AG10803 (cell line): Measurements from ENCODE around the gene NLRC5.

ENCODE experiments used
- DNase-seq: peaks from one replicate; pipeline ENCODE4 v3.0.0; 2010; ENCODE audit warnings: low read depth
- H3K4me3 ChIP-seq: 2 replicates; pipeline ENCODE4 v1.5.1; 2011; ENCODE audit warnings: mild to moderate bottlenecking, low read length, control low read depth
- TF ChIP-seq, protein P1 (sequence below): conservative IDR thresholded peaks from 2 replicates; pipeline ENCODE4 v1.5.1; 2011; ENCODE audit warnings: mild to moderate bottlenecking, low read length, control low read depth, inconsistent platforms

Gene NLRC5

DNA sequence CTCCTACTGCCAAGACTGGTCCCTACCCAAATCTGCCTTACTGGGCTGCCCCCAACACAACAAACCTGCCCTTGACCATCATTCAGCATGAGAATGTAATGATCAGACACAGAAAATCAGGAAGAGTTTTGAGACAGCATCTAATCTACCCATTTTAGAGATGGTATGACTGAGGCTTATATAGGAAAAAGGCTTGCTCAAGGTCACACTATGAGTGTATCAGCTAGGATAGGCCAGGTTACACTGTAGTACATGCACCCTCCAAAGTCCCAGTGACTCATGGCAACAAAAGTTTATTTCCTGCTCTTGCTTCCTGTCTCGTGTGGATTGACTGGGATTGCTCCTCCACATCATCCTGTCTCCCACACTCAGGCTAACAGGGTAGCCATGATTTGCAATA is 27.9 kb downstream of the NLRC5 start:
- TF ChIP-seq, protein P1, sequence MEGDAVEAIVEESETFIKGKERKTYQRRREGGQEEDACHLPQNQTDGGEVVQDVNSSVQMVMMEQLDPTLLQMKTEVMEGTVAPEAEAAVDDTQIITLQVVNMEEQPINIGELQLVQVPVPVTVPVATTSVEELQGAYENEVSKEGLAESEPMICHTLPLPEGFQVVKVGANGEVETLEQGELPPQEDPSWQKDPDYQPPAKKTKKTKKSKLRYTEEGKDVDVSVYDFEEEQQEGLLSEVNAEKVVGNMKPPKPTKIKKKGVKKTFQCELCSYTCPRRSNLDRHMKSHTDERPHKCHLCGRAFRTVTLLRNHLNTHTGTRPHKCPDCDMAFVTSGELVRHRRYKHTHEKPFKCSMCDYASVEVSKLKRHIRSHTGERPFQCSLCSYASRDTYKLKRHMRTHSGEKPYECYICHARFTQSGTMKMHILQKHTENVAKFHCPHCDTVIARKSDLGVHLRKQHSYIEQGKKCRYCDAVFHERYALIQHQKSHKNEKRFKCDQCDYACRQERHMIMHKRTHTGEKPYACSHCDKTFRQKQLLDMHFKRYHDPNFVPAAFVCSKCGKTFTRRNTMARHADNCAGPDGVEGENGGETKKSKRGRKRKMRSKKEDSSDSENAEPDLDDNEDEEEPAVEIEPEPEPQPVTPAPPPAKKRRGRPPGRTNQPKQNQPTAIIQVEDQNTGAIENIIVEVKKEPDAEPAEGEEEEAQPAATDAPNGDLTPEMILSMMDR, result no peak
- no peak overlapping the region for H3K4me3 ChIP-seq
- no peak for DNase-seq

DNA sequence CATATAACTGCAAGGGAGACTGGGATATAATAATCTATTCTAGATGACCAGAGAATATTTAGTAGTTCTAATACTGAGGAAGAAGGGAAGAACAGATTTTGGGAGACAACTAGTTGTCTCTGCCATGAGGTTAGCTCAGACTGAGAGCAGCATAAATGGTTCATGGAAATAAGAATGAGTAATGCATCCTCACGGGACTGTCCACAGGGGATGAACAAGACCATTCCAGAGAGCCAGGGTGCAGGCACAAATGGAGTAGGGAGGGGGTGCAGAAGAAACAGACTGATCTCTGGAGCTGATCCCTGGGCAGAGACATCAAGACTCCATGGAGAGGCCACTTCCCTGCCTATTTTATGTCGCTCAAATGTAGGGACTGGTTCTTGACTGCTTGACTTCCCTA is 30.4 kb downstream of the NLRC5 start:
- H3K4me3 ChIP-seq, result no peak overlapping the region
- DNase-seq, result no peak
- TF ChIP-seq, protein P1, result no peak

DNA sequence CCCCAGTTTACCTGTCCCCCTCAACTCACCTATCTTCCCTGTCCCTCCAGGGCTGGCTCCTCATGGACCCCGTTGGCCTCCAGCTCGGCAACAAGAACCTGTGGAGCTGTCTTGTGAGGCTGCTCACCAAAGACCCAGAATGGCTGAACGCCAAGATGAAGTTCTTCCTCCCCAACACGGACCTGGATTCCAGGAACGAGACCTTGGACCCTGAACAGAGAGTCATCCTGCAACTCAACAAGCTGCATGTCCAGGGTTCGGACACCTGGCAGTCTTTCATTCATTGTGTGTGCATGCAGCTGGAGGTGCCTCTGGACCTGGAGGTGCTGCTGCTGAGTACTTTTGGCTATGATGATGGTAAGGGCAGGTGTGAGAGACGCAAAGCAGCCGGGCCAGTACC is 31.3 kb downstream of the NLRC5 start:
- no peak for DNase-seq
- TF ChIP-seq, protein P1, result no peak
- H3K4me3 ChIP-seq, result no peak overlapping the region

DNA sequence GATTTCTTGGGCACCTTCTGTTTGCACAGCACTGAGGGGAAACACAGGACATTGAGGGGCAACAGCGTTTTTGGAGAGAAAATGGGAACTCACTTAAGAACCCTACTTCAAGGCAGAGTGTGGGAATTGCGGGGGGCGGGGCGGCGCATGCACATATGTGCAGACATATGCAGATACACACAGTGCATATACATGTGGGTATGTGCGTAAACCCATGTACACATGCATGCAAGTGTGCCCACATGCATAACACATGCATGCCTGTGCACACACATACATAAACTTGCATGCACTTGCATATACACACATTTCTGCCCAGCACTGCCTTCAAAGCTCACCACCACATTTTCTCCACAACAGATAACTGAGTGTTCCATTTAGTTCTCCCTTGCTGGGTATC is 32.4 kb downstream of the NLRC5 start:
- no peak for DNase-seq
- no peak overlapping the region for H3K4me3 ChIP-seq
- TF ChIP-seq, protein P1, result no peak

DNA sequence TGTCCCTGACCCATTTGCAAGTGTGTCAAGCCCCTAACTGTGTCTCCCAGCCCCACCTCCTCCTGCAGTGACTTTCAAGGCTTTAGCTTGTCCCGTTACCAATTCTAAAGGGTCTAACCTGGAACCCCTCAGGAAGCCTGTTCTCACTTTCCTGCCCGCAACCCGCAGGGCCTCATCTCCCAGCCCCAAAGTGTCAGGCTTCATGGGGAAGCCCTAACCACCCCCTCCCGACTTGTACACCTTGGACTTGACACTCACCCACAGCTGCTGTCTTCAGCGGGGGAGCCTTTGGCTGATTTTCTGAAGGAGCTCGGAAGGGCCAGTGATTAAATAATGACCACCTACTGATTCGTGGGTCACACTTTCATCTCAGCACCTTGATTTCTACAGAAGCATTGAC is 33.1 kb downstream of the NLRC5 start:
- DNase-seq, result no peak
- H3K4me3 ChIP-seq, result no peak overlapping the region
- TF ChIP-seq, protein P1, result no peak

DNA sequence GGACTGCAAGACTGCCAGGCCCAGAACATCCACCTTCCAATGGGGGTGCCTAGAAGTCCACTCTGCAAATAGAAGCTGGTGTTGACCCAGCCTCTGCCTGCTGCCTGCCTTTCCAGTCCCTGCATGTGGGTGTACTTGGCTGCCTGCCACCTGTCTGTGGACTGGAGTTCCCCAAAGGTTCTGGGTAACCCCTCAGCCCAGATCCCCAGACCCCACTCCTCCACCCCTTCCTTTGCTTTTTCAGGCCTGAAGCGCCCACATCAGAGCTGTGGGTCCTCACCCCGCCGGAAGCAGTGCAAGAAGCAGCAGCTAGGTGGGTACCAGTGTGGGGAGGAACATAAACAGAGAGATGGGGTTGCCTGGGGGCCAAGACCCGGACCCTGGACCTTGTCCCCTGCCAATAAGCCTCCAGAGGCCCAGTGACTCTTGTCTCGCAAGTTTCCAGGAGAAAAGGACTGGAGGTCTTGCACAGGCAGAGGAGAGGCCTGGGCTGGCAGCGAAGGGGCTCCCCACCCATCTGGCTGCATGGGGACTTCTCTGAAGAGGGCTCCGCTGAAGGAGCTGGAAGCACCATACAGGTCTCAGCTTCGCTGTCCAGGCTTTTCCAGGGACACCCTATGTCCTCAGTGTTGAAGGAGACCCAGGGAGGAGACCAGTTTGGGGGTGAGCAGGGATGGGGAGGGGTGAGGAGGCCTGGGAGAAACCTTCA is 34.3 kb downstream of the NLRC5 start:
- no peak overlapping the region for H3K4me3 ChIP-seq
- TF ChIP-seq, protein P1, result no peak
- DNase-seq, result no peak

DNA sequence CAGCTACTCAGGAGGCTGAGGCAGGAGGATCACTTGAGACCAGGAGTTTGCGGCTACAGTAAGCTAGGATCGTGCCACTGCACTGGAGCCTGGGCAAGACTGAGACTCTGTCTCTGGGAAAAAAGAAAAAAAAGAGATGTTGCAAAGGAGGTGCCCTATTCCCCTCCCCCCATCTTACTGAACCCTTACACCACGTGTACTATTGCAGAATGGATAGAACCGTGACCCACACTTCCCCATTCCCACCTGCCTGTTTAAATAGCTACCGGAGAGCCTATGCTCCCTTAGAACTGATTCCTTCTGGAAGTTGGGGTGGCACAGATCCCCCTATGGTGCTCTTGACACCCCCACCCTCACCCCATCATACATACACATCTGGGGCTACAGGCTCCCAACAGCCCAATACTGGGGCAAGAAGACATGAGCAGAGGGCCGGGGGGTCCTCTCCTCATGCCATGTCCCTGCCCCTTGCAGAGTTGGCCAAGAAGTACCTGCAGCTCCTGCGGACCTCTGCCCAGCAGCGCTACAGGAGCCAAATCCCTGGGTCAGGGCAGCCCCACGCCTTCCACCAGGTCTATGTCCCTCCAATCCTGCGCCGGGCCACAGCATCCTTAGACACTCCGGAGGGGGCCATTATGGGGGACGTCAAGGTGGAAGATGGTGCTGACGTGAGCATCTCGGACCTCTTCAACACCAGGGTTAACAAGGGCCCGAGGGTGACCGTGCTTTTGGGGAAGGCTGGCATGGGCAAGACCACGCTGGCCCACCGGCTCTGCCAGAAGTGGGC is 35.7 kb downstream of the NLRC5 start:
- no peak for DNase-seq
- TF ChIP-seq, protein P1, result no peak
- H3K4me3 ChIP-seq, result no peak overlapping the region
